ENCODE data around the gene SMYD4.

SMYD4 gene

GRCh38 chr17:1754430-1755112 is 75.1 kb downstream of the SMYD4 start:
- TF ChIP-seq POLR2AphosphoS5 (IDR thresholded peaks at IDR 0.05; ENCODE audit: low read depth), result no peak
- TF ChIP-seq GABPA (IDR thresholded peaks at IDR 0.05; ENCODE audit: low read depth), result no peak
- TF ChIP-seq REST (IDR thresholded peaks at IDR 0.05; ENCODE audit: insufficient replicate concordance, low read depth), result no peak
- no peak for TF ChIP-seq SPI1 (IDR thresholded peaks at IDR 0.05; ENCODE audit: borderline replicate concordance, low read depth)
- no peak for TF ChIP-seq CTCF (IDR thresholded peaks at IDR 0.05; ENCODE audit: insufficient read depth, low read length)
- no peak for DNase-seq (ENCODE audit: low read depth in 1 of 2, low spot score in 1 of 2)
- Histone ChIP-seq H3K27me3 (ENCODE audit: insufficient read depth, poor library complexity, severe bottlenecking) (no peaks in the 10 kb centered on the region), H3K4me3 (replicated peaks; ENCODE audit: insufficient read depth, low read length) (no peak overlapping the region), H3K27ac (replicated peaks) (no peak overlapping the region)

GRCh38 chr17:1753767-1754429 is 75.8 kb downstream of the SMYD4 start:
- Histone ChIP-seq H3K4me3 (replicated peaks; ENCODE audit: insufficient read depth, low read length) (no peak overlapping the region), H3K27ac (replicated peaks) (no peak overlapping the region), H3K27me3 (ENCODE audit: insufficient read depth, poor library complexity, severe bottlenecking) (no peaks in the 10 kb centered on the region)
- TF ChIP-seq CTCF (IDR thresholded peaks at IDR 0.05; ENCODE audit: insufficient read depth, low read length), result no peak
- TF ChIP-seq SPI1 (IDR thresholded peaks at IDR 0.05; ENCODE audit: borderline replicate concordance, low read depth), result no peak
- TF ChIP-seq POLR2AphosphoS5 (IDR thresholded peaks at IDR 0.05; ENCODE audit: low read depth), result no peak
- no peak for TF ChIP-seq GABPA (IDR thresholded peaks at IDR 0.05; ENCODE audit: low read depth)
- no peak for TF ChIP-seq REST (IDR thresholded peaks at IDR 0.05; ENCODE audit: insufficient replicate concordance, low read depth)
- no peak for DNase-seq (ENCODE audit: low read depth in 1 of 2, low spot score in 1 of 2)

GRCh38 chr17:1752425-1753262 is 77.1 kb downstream of the SMYD4 start:
- H3K27ac ChIP-seq (replicated peaks), result peak overlapping the region; percentile 26
- DNase-seq (ENCODE audit: low read depth in 1 of 2, low spot score in 1 of 2), result peak in 1 of 2 experiments; percentile 42
- TF ChIP-seq SPI1 (IDR thresholded peaks at IDR 0.05; ENCODE audit: borderline replicate concordance, low read depth), result peak; percentile 68; the same call in 1 of the 2 replicates
- TF ChIP-seq GABPA (IDR thresholded peaks at IDR 0.05; ENCODE audit: low read depth), result no peak
- 0 out of 2 replicates have a peak overlapping the region, but pooled peaks have one; percentile 9 for H3K4me3 ChIP-seq (replicated peaks; ENCODE audit: insufficient read depth, low read length)
- no peaks in the 10 kb centered on the region for H3K27me3 ChIP-seq (ENCODE audit: insufficient read depth, poor library complexity, severe bottlenecking)

GRCh38 chr17:1750628-1751027 is 79.1 kb downstream of the SMYD4 start:
- no peak overlapping the region for H3K4me3 ChIP-seq (replicated peaks; ENCODE audit: insufficient read depth, low read length)
- no peak for DNase-seq (ENCODE audit: low read depth in 1 of 2, low spot score in 1 of 2)
- TF ChIP-seq GABPA (IDR thresholded peaks at IDR 0.05; ENCODE audit: low read depth) (no peak), POLR2AphosphoS5 (IDR thresholded peaks at IDR 0.05; ENCODE audit: low read depth) (no peak), REST (IDR thresholded peaks at IDR 0.05; ENCODE audit: insufficient replicate concordance, low read depth) (no peak), CTCF (IDR thresholded peaks at IDR 0.05; ENCODE audit: insufficient read depth, low read length) (no peak), SPI1 (IDR thresholded peaks at IDR 0.05; ENCODE audit: borderline replicate concordance, low read depth) (no peak)
- H3K27ac ChIP-seq (replicated peaks), result no peak overlapping the region
- no peaks in the 10 kb centered on the region for H3K27me3 ChIP-seq (ENCODE audit: insufficient read depth, poor library complexity, severe bottlenecking)
